ENCODE data around the gene GPR42.
"Not testable (repeated sequence)": the region's sequence is repeated elsewhere in the genome, so short reads cannot be mapped to it uniquely, and the experiment has no call there.

The GPR42 gene

DNA sequence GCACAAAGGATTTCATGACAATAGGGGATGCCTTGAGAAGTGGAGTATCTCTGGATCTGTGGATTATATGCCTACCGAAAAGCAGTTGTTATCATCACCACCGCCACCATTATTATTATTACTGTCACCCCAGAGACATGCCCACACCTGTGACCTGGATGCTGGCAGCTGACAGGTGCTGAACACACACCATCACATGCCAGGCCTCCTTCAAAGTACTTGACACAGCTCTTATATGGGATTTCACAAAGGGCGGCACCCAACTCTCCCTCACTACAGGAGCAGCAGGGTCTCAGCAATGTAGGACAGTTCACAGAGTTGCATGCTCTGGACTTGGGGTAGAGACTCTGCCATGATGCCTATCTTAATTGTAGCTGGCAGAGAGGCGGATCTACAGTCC is 5.6 kb upstream of the GPR42 start:
- no peak overlapping the region for H3K4me3 ChIP-seq (replicated peaks; ENCODE audit: low read depth, low read length)
- TF ChIP-seq, protein P1, sequence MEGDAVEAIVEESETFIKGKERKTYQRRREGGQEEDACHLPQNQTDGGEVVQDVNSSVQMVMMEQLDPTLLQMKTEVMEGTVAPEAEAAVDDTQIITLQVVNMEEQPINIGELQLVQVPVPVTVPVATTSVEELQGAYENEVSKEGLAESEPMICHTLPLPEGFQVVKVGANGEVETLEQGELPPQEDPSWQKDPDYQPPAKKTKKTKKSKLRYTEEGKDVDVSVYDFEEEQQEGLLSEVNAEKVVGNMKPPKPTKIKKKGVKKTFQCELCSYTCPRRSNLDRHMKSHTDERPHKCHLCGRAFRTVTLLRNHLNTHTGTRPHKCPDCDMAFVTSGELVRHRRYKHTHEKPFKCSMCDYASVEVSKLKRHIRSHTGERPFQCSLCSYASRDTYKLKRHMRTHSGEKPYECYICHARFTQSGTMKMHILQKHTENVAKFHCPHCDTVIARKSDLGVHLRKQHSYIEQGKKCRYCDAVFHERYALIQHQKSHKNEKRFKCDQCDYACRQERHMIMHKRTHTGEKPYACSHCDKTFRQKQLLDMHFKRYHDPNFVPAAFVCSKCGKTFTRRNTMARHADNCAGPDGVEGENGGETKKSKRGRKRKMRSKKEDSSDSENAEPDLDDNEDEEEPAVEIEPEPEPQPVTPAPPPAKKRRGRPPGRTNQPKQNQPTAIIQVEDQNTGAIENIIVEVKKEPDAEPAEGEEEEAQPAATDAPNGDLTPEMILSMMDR (IDR thresholded peaks at IDR 0.05; ENCODE audit: low read length, missing control alignments) = no peak
- DNase-seq (ENCODE audit: low read depth) = no peak

DNA sequence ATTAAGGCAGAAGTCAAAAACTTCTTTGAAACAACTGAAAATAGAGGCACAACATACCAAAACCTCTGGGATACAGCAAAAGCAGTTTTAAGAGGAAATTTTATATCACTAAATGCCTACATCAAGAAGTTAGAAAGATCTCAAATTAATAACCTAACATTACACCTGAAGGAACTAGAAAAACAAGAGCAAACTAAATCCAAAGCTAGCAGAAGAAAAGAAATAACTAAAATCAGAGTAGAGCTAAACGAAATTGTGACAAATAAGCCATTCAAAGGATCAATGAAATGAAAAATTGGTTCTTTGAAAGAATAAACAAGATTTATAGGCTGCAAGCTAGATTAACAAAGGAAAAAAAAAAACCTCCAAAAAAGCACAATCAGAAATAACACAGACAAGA is 2.5 kb upstream of the GPR42 start:
- DNase-seq (ENCODE audit: low read depth) = no peak
- no peak overlapping the region for H3K4me3 ChIP-seq (replicated peaks; ENCODE audit: low read depth, low read length)
- TF ChIP-seq, protein P1 (IDR thresholded peaks at IDR 0.05; ENCODE audit: low read length, missing control alignments) = no peak

DNA sequence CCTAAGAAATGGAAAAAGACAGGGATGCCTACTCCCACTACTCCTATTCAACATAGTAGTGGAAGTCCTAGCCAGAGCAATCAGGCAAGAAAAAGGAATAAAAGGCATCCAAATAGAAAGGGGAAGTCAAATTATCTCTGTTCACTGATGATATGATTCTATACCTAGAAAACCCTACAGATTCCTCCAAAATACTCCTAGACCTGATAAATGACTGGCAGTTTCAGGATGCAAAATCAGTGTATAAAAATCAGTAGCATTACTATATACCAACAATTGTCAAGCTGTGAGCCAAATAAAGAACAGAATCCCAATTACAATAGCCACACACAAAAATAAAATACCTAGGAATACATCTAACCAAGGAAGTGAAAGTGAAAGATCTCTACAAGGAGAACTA is 1.3 kb upstream of the GPR42 start:
- TF ChIP-seq, protein P1 (IDR thresholded peaks at IDR 0.05; ENCODE audit: low read length, missing control alignments) = no peak
- H3K4me3 ChIP-seq (replicated peaks; ENCODE audit: low read depth, low read length) = no peak overlapping the region
- DNase-seq (ENCODE audit: low read depth) = no peak

DNA sequence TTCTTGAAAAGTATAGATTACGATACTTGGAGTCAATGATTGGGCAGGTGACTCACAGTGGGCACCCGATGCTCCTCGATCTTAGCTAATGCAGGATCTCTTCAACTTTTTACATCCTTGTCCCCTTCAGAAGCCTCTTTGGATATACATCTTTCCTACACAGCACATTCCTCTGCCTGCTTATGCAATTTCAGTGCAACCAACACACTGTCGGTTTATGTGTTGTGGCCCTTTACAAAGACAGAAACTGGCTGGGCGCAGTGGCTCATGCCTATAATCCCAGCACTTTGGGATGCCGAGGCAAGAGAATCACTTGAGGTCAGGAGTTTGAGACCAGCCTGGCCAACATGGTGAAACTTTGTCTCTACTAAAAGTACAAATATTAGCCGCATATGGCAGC is 2.6 kb downstream of the GPR42 start:
- TF ChIP-seq, protein P1 (IDR thresholded peaks at IDR 0.05; ENCODE audit: low read length, missing control alignments) = no peak
- no peak overlapping the region for H3K4me3 ChIP-seq (replicated peaks; ENCODE audit: low read depth, low read length)
- no peak for DNase-seq (ENCODE audit: low read depth)

DNA sequence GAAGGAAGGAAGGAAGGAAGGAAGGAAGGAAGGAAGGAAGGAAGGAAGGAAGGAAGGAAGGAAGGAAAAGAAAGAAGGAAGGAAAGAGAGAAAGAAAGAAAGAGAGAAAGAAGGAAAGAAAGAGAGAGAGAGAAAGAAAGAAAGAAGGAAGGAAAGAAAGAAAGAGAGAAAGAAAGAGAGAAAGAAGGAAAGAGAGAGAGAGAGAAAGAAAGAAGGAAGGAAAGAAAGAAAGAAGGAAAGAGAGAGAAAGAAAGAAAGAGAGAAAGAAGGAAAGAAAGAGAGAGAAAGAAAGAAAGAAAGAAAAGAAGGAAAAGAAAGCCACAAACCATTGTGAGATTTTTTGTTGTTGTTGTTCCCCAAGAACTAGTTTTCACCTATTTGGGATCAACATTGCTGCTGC is 3.2 kb downstream of the GPR42 start:
- not testable (repeated sequence) for DNase-seq (ENCODE audit: low read depth); H3K4me3 ChIP-seq (replicated peaks; ENCODE audit: low read depth, low read length)

DNA sequence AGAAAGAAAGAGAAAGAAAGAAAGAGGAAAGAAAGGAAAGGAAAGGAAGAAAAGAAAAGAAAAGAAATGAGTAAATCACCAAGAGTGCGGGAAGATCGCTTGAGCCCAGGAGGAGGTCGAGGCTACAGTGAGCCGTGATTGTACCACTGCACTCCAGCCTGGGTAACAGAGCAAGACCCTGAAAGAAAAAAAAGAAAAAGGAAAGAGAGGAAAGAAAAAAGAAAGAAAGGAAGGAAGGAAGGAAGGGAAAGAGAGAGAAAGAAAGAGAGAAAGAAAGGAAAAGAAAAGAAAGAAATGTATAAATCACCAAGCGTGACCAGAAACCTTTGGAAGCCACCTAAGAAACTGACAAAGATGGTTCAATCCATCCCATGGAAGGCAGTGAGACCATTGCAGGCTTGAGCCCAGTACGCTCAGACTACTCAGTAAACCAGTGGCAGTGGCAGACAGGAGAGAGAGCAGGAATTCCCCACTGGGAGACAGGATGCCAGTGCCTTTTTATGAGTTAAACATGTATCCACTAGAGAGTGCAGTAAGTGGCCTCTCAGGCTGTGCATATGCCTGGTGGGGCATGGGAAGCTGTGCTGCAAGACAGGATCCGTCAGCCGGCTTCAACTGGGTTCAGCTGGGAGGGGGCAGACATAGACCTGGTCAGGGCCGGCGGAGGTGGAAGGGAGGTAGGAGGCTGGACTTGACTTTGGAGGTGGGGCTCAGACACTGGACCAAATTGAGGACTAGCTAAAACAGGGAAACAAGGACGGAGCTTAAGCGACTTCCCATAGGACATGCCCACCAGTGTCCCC is 4.8 kb downstream of the GPR42 start:
- no peak overlapping the region for H3K4me3 ChIP-seq (replicated peaks; ENCODE audit: low read depth, low read length)
- TF ChIP-seq, protein P1 (IDR thresholded peaks at IDR 0.05; ENCODE audit: low read length, missing control alignments) = no peak
- no peak for DNase-seq (ENCODE audit: low read depth)

DNA sequence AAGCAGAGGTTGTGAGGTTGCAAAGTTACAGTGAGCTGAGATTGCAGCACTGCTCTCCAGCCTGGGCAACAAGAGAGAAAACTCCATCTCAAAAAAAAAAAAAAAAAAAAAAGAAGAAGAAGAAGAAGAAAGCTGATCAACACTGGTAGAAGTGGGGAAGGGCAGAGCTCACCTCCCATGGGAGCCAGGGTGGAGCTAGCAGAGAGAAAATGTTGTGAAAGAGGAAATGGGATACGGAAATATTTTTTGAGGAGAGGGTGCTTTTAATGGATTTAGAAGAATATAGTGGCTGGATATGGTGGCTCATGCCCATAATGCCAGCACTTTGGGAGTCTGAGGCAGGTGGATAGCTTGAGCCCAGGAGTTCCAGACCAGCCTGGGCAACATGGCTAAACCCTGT is 6.8 kb downstream of the GPR42 start:
- TF ChIP-seq, protein P1 (IDR thresholded peaks at IDR 0.05; ENCODE audit: low read length, missing control alignments) = no peak
- H3K4me3 ChIP-seq (replicated peaks; ENCODE audit: low read depth, low read length) = no peak overlapping the region
- no peak for DNase-seq (ENCODE audit: low read depth)
